GM23338 (cell line): Measurements from ENCODE around the gene SERAC1. TPM values are rescaled to one million over a fixed set of nuclear protein-coding genes. Genes with fewer than 3 reads are reported as not detected.

Source experiments
- ATAC-seq: fragments of 200-7000 bp; cut with Tn5 transposase; 3 replicates; pipeline ENCODE4 v1.9.1; 2020
- DNase-seq: peaks from one replicate; pipeline ENCODE4 v3.0.0-alpha.2; 2015; ENCODE audit warnings: low spot score
- H2AFZ ChIP-seq: fragments of 200-600 bp; sonication (generic); 2 replicates; pipeline ENCODE4 v1.8.0; 2016; ENCODE audit warnings: antibody characterized with exemption, mild to moderate bottlenecking, moderate library complexity
- H3F3A ChIP-seq: fragments of 200-600 bp; sonication (generic); replicated peaks from 2 replicates; pipeline ENCODE4 v1.8.0; 2017; ENCODE audit warnings: antibody characterized with exemption, mixed run types, low read depth
- H3K27ac ChIP-seq: fragments of 200-600 bp; sonication (generic); 2 replicates; pipeline ENCODE4 v1.6.1; 2016; ENCODE audit warnings: low read depth
- H3K27me3 ChIP-seq: fragments of 200-600 bp; sonication (generic); 2 replicates; pipeline ENCODE4 v1.8.0; 2016; ENCODE audit warnings: mild to moderate bottlenecking, mixed run types, moderate library complexity; ENCODE audit not compliant: insufficient read depth
- H3K36me3 ChIP-seq: fragments of 200-600 bp; sonication (generic); 2 replicates; pipeline ENCODE4 v1.8.0; 2016; ENCODE audit warnings: mild to moderate bottlenecking; ENCODE audit not compliant: insufficient read depth
- H3K4me1 ChIP-seq: fragments of 200-600 bp; sonication (generic); 2 replicates; pipeline ENCODE4 v1.8.0; 2016; ENCODE audit warnings: mild to moderate bottlenecking, moderate library complexity; ENCODE audit not compliant: insufficient read depth
- H3K4me2 ChIP-seq: fragments of 200-600 bp; sonication (generic); 2 replicates; pipeline ENCODE4 v1.7.1; 2017; ENCODE audit warnings: mixed run types
- H3K4me3 ChIP-seq: fragments of 200-600 bp; sonication (generic); 2 replicates; pipeline ENCODE4 v1.6.1; 2016; ENCODE audit warnings: mixed run types
- H3K79me2 ChIP-seq: fragments of 200-600 bp; sonication (generic); replicated peaks from 2 replicates; pipeline ENCODE4 v1.8.0; 2017; ENCODE audit warnings: mild to moderate bottlenecking; ENCODE audit not compliant: insufficient read depth
- H3K9me2 ChIP-seq: fragments of 200-600 bp; sonication (generic); 2 replicates; pipeline ENCODE4 v1.8.0; 2017; ENCODE audit not compliant: insufficient read depth
- H4K20me1 ChIP-seq: fragments of 200-600 bp; sonication (generic); replicated peaks from 2 replicates; pipeline ENCODE4 v1.8.0; 2017; ENCODE audit warnings: mild to moderate bottlenecking; ENCODE audit not compliant: insufficient read depth
- H3K27ac Mint-ChIP-seq: 2 replicates; pipeline ENCODE4 v1.8.0; 2020; ENCODE audit warnings: inconsistent platforms, mild to moderate bottlenecking, moderate library complexity, mixed read lengths
- H3K27me3 Mint-ChIP-seq: 3 replicates; pipeline ENCODE4 v1.8.0; 2022; ENCODE audit warnings: low read depth, mild to moderate bottlenecking, moderate library complexity, mixed read lengths, inconsistent platforms; ENCODE audit not compliant: insufficient read depth, poor library complexity
- H3K36me3 Mint-ChIP-seq: 3 replicates; pipeline ENCODE4 v1.8.0; 2021; ENCODE audit warnings: low read depth, mild to moderate bottlenecking, inconsistent platforms, moderate library complexity, mixed read lengths
- H3K4me1 Mint-ChIP-seq: 3 replicates; pipeline ENCODE4 v1.8.0; 2020; ENCODE audit warnings: mild to moderate bottlenecking, inconsistent platforms, mixed read lengths
- H3K4me3 Mint-ChIP-seq: 3 replicates; pipeline ENCODE4 v1.8.0; 2021; ENCODE audit warnings: moderate library complexity, mild to moderate bottlenecking, inconsistent platforms, mixed read lengths
- H3K9me3 Mint-ChIP-seq: 3 replicates; pipeline ENCODE4 v1.8.0; 2020; ENCODE audit warnings: moderate library complexity, mild to moderate bottlenecking, inconsistent platforms, mixed read lengths
- CREB1 ChIP-seq: fragments of 250-450 bp; sonication (Bioruptor Pico); IDR thresholded peaks from 2 replicates; pipeline ENCODE4 v1.5.0; 2020; ENCODE audit warnings: low read depth, mild to moderate bottlenecking, moderate library complexity
- ETS1 ChIP-seq: IDR thresholded peaks from 2 replicates; pipeline ENCODE4 v1.6.1; 2016; ENCODE audit warnings: antibody characterized with exemption
- ZNF331 ChIP-seq: fragments of 250-450 bp; sonication (Bioruptor Pico); IDR thresholded peaks from 2 replicates; pipeline ENCODE4 v1.5.0; 2020; ENCODE audit warnings: low read depth, mild to moderate bottlenecking, moderate library complexity
- ZNF462 ChIP-seq: fragments of 250-450 bp; sonication (Bioruptor Pico); IDR thresholded peaks from 2 replicates; pipeline ENCODE4 v1.5.0; 2020; ENCODE audit warnings: mild to moderate bottlenecking, moderate library complexity
- polyA plus RNA-seq: library from polyadenylated mRNA; unstranded; fragments of >200 nt; fragmentation: Nextera tagmentation; extraction: Ambion mirVana; gene quantifications from 2 replicates; pipeline ENCODE4 v1.2.1, GENCODE V29; 2016
- total RNA-seq: library from RNA; depleted of rRNA; stranded (reverse); fragments of >200 nt; shearing (Covaris generic); gene quantifications from 2 replicates; pipeline ENCODE4 v1.2.3, GENCODE V29; 2014
- TF ChIP-seq, protein P1 (sequence below): IDR thresholded peaks from one replicate; pipeline ENCODE4 v1.6.1; 2018; ENCODE audit warnings: antibody characterized with exemption; ENCODE audit not compliant: unreplicated experiment

The SERAC1 gene
- total and polyA plus RNA-seq, 2 experiments from 2014 or later, result 5.1 to 8.4 TPM

DNA sequence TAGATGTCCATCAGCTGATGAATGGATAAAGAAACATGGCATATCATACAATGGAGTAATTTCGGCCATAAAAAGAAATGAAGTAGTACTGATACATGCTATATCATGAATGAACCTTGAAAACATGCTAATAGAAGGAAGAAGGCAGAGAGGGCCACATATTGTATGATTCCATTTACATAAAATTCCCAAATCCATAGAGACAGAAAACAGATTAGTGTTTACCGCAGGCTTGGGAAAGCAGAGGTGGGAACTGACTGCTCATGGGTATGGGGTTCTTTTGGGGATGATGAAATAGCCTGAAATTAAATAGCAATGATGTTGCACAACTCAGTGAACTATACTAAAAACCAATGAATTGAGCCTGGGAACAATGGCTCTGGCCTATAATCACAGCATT lies 58.3 kb downstream of the SERAC1 start (continued):
- TF ChIP-seq ZNF462 (no peak), ETS1 (no peak), CREB1 (CRISPR knock-in tag) (no peak)
- TF ChIP-seq, protein P1, sequence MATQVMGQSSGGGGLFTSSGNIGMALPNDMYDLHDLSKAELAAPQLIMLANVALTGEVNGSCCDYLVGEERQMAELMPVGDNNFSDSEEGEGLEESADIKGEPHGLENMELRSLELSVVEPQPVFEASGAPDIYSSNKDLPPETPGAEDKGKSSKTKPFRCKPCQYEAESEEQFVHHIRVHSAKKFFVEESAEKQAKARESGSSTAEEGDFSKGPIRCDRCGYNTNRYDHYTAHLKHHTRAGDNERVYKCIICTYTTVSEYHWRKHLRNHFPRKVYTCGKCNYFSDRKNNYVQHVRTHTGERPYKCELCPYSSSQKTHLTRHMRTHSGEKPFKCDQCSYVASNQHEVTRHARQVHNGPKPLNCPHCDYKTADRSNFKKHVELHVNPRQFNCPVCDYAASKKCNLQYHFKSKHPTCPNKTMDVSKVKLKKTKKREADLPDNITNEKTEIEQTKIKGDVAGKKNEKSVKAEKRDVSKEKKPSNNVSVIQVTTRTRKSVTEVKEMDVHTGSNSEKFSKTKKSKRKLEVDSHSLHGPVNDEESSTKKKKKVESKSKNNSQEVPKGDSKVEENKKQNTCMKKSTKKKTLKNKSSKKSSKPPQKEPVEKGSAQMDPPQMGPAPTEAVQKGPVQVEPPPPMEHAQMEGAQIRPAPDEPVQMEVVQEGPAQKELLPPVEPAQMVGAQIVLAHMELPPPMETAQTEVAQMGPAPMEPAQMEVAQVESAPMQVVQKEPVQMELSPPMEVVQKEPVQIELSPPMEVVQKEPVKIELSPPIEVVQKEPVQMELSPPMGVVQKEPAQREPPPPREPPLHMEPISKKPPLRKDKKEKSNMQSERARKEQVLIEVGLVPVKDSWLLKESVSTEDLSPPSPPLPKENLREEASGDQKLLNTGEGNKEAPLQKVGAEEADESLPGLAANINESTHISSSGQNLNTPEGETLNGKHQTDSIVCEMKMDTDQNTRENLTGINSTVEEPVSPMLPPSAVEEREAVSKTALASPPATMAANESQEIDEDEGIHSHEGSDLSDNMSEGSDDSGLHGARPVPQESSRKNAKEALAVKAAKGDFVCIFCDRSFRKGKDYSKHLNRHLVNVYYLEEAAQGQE, result no peak

DNA sequence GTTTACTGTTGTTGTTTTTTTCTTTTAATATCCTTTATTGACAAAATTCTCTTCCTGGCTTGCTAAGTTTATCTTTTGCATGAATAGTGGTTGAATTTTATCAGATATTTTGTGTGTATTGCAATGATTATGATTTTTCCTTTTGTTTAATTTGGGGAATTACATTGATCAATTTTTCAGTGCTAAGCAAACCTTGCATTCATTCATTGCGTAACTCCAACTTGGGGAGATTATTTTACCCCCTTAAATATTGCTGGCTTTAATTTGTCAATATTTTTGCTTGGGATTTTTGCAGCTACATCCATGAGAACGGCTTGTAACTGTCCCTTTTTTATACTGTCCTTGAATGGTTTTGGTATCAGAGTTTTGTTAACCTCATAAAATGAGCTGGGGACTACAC lies 63.4 kb downstream of the SERAC1 start:
- no peak overlapping the region for H3K4me2 ChIP-seq
- H3K9me2 ChIP-seq, result no peaks in the 10 kb centered on the region
- no peaks in the 10 kb centered on the region for H3K79me2 ChIP-seq
- no peak overlapping the region for H3K27ac Mint-ChIP-seq
- no peaks in the 10 kb centered on the region for H3K4me1 Mint-ChIP-seq
- ATAC-seq (no peak), DNase-seq (no peak)
- no peaks in the 10 kb centered on the region for H3K36me3 ChIP-seq
- no peak overlapping the region for H3K4me3 ChIP-seq
- no peaks in the 10 kb centered on the region for H3K9me3 Mint-ChIP-seq
- H3K27me3 Mint-ChIP-seq, result no peaks in the 10 kb centered on the region
- no peak overlapping the region for H3K27ac ChIP-seq
- no peak overlapping the region for H2AFZ ChIP-seq
- no peaks in the 10 kb centered on the region for H4K20me1 ChIP-seq
- H3K27me3 ChIP-seq, result no peaks in the 10 kb centered on the region
- H3K4me3 Mint-ChIP-seq, result no peak overlapping the region
- no peaks in the 10 kb centered on the region for H3K4me1 ChIP-seq
- H3F3A ChIP-seq, result no peaks in the 10 kb centered on the region
- H3K36me3 Mint-ChIP-seq, result peaks cover 5% of the 10 kb centered on the region; the same call in 1 of the 3 replicates
- TF ChIP-seq ZNF462 (no peak), ZNF331 (CRISPR knock-in tag) (no peak)
